Gastroesophageal sphincter (tissue), 3 donors: ENCODE measurements around the gene COL25A1.

ENCODE experiments used
- POLR2A ChIP-seq, 2 donors: fragments of 450-650 bp; IDR thresholded peaks; one replicate each; pipeline ENCODE4 v1.6.1; 2017; ENCODE audit warnings: antibody characterized with exemption in 2 of 2, mild to moderate bottlenecking in 2 of 2, moderate library complexity in 1 of 2
- POLR2AphosphoS5 ChIP-seq: sonication (generic); formaldehyde crosslinking; IDR thresholded peaks from one replicate; pipeline ENCODE4 v1.6.1; 2017; ENCODE audit warnings: antibody characterized with exemption
- TF ChIP-seq, protein P1 (sequence below), 4 experiments: fragments of 200-600 bp in 2 of 4; fragments of 450-650 bp in 2 of 4; sonication (generic) in 1 of 4; IDR thresholded peaks; one replicate each; pipeline ENCODE4 v1.5.1; 2017 to 2019; ENCODE audit warnings: antibody characterized with exemption in 4 of 4, mild to moderate bottlenecking in 2 of 4, moderate library complexity in 2 of 4

DNA sequence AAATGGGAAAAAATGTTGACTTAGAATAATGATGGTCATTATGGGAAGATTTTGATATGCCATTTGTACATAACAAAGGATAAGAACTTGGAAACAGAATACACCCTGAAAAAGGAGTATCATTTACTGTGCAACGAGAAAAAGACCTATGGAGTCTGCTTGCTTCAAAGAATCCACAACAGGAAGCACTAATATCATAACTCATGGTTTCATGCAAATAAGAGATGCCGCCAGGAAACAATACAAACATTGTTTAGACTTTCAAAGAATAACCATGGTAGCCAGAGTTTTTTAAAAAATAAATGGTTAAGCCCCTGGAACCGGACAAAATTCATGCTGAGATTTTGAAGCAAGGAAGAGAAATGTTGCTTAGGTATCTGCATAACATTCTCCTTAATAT is 399.7 kb downstream of the COL25A1 start:
- TF ChIP-seq, protein P1, sequence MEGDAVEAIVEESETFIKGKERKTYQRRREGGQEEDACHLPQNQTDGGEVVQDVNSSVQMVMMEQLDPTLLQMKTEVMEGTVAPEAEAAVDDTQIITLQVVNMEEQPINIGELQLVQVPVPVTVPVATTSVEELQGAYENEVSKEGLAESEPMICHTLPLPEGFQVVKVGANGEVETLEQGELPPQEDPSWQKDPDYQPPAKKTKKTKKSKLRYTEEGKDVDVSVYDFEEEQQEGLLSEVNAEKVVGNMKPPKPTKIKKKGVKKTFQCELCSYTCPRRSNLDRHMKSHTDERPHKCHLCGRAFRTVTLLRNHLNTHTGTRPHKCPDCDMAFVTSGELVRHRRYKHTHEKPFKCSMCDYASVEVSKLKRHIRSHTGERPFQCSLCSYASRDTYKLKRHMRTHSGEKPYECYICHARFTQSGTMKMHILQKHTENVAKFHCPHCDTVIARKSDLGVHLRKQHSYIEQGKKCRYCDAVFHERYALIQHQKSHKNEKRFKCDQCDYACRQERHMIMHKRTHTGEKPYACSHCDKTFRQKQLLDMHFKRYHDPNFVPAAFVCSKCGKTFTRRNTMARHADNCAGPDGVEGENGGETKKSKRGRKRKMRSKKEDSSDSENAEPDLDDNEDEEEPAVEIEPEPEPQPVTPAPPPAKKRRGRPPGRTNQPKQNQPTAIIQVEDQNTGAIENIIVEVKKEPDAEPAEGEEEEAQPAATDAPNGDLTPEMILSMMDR (IDR thresholded peaks at IDR 0.05) = no peak
- TF ChIP-seq POLR2A (IDR thresholded peaks at IDR 0.05) (no peak), POLR2AphosphoS5 (no peak)
